ENCODE results near the gene EEF2.

EEF2 gene

GRCh38 chr19:3983936-3984583 lies 1.2 kb downstream of the EEF2 start:
- DNase-seq, result no peak

GRCh38 chr19:3983542-3983914 lies 1.7 kb downstream of the EEF2 start:
- no peak for DNase-seq

- DNase-seq, result no peak
These were observed 2.3 kb downstream of the EEF2 start for GRCh38 chr19:3982701-3983541.

- no peak for DNase-seq
These were observed 3.3 kb downstream of the EEF2 start for GRCh38 chr19:3981736-3982681.

GRCh38 chr19:3981373-3981735 lies 3.9 kb downstream of the EEF2 start:
- DNase-seq, result no peak

DNA sequence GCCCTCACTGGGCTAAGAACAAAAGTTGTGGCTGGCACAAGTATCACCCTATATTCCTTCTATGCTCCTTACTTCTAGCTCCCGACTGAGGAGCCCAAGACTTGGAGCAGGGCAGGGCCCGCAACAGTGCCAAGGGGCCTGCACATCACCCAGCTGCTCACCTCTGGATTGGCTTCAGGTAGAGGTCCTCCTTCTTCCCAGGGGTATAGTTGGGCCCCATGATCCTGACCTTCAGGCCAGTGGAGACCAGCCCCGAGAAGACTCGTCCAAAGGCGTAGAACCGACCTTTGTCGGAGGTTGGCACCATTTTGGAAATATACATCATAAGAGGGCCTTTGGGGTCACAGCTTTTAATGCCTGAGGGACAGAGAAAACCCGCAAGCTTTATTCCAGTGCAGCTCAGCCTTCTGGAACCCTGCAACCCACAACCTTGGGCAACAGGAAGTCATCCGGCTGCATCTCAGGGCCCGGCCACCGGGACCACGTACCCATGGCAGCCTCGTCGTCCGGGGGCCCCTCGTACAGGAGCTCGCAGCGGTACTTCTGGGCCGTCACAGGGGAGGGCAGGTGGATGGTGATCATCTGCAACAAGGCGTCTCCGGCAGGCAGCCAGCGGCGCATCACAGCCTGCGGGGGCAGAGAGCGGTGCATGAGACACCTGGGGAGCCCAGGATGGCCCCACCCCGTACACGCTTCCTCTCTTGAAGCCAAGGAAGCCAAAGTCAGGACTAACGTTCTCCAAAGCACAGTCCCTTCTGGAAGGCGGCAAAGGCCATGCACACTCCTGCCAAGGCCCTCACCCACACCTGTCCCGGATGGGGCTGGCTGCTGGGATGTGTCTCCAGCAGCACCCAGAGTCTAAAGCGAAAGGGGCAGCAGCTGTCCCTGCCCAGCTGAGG lies 4.7 kb downstream of the EEF2 start:
- DNase-seq, result no peak

DNA sequence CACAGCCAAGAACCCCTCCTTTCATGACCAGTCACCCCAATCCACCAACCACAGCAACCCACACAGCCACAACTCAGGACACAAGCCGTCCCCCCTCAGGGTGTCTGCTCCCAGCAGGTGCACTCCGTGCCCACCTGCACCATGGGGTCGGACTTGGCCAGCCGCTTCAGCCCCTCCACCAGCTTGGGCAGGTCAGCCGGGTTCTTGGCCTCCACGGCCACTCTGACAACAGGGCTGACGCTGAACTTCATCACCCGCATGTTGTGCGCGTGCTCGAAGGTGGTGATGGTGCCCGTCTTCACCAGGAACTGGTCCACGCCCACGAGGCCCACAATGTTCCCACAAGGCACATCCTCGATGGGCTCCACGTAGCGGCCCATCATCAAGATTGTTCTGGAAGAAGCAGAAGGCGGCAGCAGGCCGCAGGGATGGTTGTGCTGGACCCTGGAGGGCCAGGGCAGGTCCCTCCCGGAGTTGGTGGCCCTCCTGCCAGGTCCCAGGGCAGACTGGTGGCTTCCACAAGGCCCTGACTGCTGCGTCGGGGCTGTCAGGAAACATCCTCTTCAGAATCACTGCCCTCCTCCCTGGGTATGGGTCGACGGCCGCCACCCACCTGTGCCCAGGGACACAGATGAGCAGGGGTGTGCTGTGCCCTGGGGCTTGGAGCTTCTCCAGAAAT lies 5.5 kb downstream of the EEF2 start:
- no peak for DNase-seq

GRCh38 chr19:3979289-3979673 lies 6.0 kb downstream of the EEF2 start:
- DNase-seq, result no peak

- DNase-seq, result no peak
These were observed 7.1 kb downstream of the EEF2 start for GRCh38 chr19:3978145-3978544.

DNA sequence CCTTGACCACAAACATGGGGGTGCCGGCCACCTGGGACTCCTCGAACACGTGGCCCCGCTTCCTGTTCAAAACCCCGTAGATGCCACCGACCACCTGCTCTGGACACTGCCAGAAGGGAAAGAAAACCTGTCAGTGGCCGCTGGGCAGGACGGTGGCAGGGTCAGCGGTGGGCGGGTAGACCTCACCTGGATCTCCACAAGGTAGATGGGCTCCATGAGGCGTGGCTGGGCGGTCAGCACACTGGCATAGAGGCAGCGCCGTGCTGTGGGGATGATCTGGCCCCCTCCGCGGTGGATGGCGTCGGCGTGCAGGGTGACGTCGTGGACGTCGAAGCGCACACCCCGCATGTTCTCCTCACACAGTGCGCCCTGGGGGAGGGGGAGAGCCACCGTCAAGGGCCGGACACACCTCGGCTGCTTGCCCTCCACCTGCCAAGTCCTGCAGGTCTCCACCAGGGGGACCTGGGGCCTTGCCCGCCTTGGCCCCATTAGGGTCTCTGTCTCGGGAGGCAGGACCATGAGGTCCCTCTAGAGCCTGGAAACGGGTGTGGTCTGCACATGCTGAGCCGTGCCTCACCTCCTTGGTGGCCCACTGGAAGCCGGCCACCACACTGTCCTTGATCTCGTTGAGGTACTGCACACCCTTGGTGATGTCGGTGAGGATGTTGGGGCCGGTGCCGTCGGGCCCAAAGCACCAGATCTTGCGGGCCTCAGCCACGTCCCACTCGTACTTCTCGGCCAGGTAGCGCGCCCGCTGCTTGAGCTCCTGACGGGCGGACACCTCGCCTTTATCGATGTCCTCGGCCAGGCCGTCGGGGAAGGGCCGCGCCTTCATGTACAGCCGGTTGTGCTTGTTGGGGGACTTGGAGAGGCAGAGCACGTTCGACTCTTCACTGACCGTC lies 7.8 kb downstream of the EEF2 start:
- DNase-seq, result no peak

DNA sequence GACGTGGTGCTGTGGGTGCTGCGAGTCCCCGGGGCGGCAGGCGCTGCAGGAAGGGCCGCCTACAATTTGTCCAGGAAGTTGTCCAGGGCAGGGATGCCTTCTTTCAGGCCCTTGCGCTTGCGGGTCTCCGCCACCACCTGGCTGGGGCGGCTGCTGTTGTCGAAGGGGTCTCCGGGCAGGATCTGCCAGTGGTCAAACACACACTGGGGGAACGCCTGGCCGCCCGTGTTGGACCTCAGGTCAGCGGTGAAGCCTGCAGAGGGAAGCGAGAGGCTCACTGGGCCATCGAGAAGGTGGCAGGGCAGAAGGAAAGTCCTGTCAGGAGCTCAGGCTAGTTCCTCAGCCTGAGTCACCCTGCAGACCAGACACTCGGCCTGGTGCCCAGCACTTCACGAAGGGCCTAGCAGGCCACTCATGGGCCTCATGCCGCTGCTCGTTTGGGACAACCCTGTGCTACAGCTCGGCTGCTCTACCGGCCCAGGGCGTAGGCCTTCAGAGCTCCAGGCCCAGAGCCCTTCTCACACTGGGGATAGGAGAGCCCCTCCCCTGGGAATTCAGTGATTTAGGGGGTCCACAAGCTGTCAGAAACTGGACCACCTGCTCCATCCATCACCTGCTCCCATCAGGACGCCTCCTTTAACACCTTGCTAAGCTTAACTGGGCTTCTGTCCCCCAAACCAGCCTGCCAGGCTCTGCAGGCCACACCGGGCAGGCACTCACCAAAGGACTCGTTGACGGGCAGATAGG lies 8.6 kb downstream of the EEF2 start:
- DNase-seq, result no peak

- DNase-seq, result no peak
These were observed 9.6 kb downstream of the EEF2 start for GRCh38 chr19:3975637-3976087.

DNA sequence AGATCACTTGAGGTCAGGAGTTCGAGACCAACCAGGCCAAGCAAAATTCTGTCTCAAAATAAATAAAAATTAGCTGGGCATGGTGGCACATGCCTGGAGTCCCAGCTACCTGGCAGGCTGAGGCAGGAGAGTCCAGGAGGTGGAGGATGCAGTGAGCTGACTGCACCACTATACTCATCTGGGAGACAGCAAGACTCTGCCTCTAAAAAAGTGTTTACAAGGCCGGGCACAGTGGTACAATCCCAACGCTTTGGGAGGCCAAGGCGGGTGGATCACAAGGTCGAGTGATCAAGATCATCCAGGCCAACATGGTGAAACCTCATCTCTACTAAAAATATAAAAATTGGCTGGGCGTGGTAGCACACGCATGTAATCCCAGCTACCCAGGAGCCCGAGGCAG lies 10.1 kb downstream of the EEF2 start:
- DNase-seq, result no peak

DNA sequence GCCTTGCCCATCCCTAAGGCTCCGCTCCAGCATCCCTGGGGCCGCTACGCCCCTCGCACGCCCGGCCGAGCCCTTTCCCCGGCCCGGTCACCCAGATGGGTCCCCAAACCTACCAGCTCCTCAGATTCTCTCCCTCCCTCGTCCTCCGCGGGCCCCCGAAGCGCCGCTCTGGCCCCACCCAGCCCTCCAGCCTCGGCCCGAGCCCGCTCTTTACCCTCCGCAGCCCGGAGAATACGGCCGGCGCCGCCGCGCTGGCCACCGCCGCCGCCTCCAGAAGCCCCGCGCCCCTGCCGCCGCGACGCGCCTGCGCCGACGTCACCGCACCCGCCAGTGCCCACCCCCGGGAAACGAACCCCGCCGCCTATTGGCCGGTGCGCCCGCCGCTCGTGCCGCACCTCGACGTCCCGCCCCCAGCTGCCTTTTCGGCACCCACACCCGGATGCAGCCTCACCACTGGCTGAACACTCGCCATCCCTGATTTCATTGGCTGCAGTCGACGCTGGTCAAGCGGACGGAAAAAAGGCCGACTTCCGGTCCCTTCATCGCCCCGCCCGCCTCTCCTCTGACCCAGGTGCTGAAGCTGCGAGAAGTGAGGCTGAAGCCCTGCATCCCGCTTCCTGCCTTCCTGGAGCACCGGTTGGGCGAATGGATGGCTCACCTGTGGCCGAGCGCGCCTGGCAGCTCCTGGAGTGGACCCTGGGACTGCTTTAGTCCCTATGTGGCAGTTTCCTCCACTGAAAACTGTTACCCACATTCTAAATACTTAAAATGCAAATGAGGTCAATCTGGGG lies 14.3 kb downstream of the EEF2 start, which contains the start of gene DAPK3:
Gene DAPK3, minus strand, starts transcription at position 292 of the 791 bp plus-strand sequence. CDS start 1,364 bp downstream, outside the sequence.
- DNase-seq, result peak; percentile 79 to 85 (median 81)

DNA sequence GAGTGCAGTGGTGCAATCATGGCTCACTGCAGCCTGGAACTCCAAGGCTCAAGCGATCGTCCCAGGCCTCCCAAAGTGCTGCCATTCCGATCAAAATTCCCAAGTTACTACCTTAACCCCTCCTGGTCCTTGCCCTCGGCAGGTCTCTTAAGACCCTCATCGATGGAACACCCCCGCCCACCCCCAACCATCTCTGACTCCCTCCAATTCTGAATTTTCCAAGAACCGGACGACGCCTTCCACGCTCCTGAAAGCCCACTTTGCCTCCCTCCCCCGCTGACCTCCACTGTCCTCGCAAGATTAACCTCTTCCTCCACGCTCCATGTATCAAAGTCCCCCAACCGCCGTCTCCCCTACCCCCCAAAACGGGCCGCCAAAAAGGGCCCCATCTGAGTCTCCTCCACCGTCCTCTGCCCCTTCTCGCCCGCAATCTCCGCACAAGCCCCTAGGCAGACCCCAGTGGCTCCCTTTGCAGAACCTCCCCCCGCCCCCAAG lies 14.9 kb downstream of the EEF2 start:
- no peak for DNase-seq

DNA sequence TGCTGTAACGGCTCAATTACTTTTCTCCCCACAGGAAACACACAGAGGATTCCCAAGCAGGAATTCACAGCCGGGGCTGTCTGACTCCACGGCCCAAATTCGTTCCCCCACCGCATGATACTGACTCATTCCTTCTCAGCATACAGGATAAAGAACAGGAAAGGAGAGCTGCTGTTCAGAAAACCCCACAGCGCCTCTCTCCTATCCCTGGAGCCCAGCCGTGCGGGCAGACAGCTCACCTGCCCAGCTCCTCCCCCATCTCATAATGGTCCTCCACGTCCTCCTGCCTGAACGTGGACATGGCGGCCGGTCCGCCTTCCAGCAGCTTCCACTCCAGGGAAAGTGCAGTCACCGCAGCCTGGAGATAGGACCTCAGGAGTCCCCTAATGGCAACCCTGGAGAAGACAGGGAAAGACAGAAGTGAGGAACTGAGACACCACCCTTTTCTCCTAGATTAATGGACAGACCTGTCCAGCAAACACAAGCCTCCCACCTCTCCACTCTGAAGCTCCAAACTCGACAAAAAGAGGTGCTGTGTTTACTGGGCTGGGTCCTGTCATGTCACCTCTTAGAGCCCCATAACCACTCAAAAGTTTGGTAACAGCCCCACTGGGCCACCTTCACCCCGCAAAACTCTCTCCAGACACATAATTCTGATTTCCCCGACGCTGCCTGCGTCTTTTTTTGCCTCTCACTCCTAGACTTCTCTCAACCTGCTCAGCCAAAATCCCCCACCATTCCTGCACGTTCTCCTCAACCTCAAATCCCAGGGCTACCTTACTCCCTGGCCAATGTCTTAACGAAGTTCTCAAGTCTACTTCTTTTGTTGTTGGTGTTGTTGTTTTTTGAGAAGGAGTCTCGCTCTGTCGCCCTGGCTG lies 15.6 kb downstream of the EEF2 start:
- DNase-seq, result no peak

Measured in activated naive CD4-positive, alpha-beta T cell (primary cell).